HCT116 (cell line): ENCODE measurements around the gene PANK4. TPM values are rescaled to one million over a fixed set of nuclear protein-coding genes. Genes with fewer than 3 reads are reported as not detected.

Experiments used
- ATAC-seq: fragments of 200-7000 bp; cut with Tn5 transposase; 2 replicates; pipeline ENCODE4 v1.9.1; 2020; ENCODE audit warnings: mild to moderate bottlenecking, moderate library complexity
- BruUV-seq: library from RNA; stranded (reverse); fragments of 400-500 nt; replicated peaks from 2 replicates; lab custom pipeline; 2021; lab: Mats Ljungman, UMichigan
- CTCF ChIA-PET: fragments of 300-600 bp; sonication (Branson Sonifier 250); formaldehyde crosslinking; loops from one replicate; lab custom pipeline; 2021; ENCODE audit warnings: antibody characterized with exemption; lab: Charles Lee
- POLR2A ChIA-PET: fragments of 300-600, 350-600 bp; sonication (Branson Sonifier 250); formaldehyde crosslinking; loops from one replicate; lab custom pipeline; 2021; ENCODE audit warnings: antibody characterized with exemption; lab: Charles Lee
- RAD21 ChIA-PET, 2 experiments: fragments of 300-600 bp; sonication (Branson Sonifier 250); formaldehyde crosslinking; loops; one replicate each; lab custom pipeline; 2023; ENCODE audit warnings: low total read pairs in 2 of 2; ENCODE audit not compliant: uncharacterized antibody in 2 of 2, unreplicated experiment in 2 of 2, low non-redundant PET in 1 of 2; lab: Charles Lee
- DNase-seq: peaks from one replicate; pipeline ENCODE4 v3.0.0-alpha.2; 2010; ENCODE audit warnings: low read depth, low spot score
- H2AFZ ChIP-seq: fragments of 200-600 bp; shearing (Covaris generic), sonication (generic); 2 replicates; pipeline ENCODE4 v1.6.1; 2017; ENCODE audit warnings: low read depth, mixed run types, mixed read lengths, antibody characterized with exemption, low read length; ENCODE audit not compliant: poor library complexity, severe bottlenecking
- H3K27ac ChIP-seq: 2 replicates; pipeline ENCODE4 v1.5.1; 2012; ENCODE audit warnings: low read depth, low read length
- H3K27me3 ChIP-seq: fragments of 200-600 bp; sonication (generic); 2 replicates; pipeline ENCODE4 v1.6.1; 2016; ENCODE audit warnings: mixed run types, low read length, mixed read lengths; ENCODE audit not compliant: insufficient read depth
- H3K36me3 ChIP-seq, 2 experiments: fragments of 200-500 bp in 1 of 2; fragments of 200-600 bp in 1 of 2; sonication (Bioruptor generic) in 1 of 2; sonication (generic) in 1 of 2; 2 replicates each; pipeline versions ENCODE4 v1.5.1 to v1.6.1; 2014 to 2016; ENCODE audit warnings: low read length in 2 of 2, inconsistent platforms in 1 of 2, mixed read lengths in 1 of 2, mixed run types in 1 of 2; ENCODE audit not compliant: insufficient read depth in 2 of 2, control insufficient read depth in 1 of 2
- H3K4me1 ChIP-seq, 2 experiments: fragments of 200-600 bp in 1 of 2; sonication (generic) in 1 of 2; 2 replicates each; pipeline versions ENCODE4 v1.5.1 to v1.6.1; 2012 to 2017; ENCODE audit warnings: low read length in 2 of 2, inconsistent platforms in 1 of 2, mild to moderate bottlenecking in 1 of 2, mixed read lengths in 1 of 2, mixed run types in 1 of 2, moderate library complexity in 1 of 2; ENCODE audit not compliant: insufficient read depth in 2 of 2, control insufficient read depth in 1 of 2
- H3K4me2 ChIP-seq: fragments of 200-600 bp; sonication (generic); 2 replicates; pipeline ENCODE4 v1.6.1; 2017; ENCODE audit warnings: mixed run types, low read length, mixed read lengths
- H3K4me3 ChIP-seq, 2 experiments: fragments of 200-600 bp in 1 of 2; sonication (generic) in 1 of 2; replicated peaks in 1 of 2; 2 replicates each; pipeline ENCODE4 v1.5.1; 2011 to 2016; ENCODE audit warnings: low read length in 2 of 2, control low read depth in 1 of 2, low read depth in 1 of 2, mild to moderate bottlenecking in 1 of 2, mixed read lengths in 1 of 2, mixed run types in 1 of 2
- H3K79me2 ChIP-seq: fragments of 200-600 bp; sonication (generic); 2 replicates; pipeline ENCODE4 v1.6.1; 2017; ENCODE audit warnings: mild to moderate bottlenecking, mixed run types, low read length, moderate library complexity, mixed read lengths; ENCODE audit not compliant: insufficient read depth
- H3K9ac ChIP-seq: fragments of 200-600 bp; sonication (generic); 2 replicates; pipeline ENCODE4 v1.6.1; 2016; ENCODE audit warnings: low read length, mixed read lengths
- H3K9me2 ChIP-seq: fragments of 200-600 bp; sonication (generic), shearing (Covaris generic); 2 replicates; pipeline ENCODE4 v1.6.1; 2017; ENCODE audit warnings: mixed run types, mild to moderate bottlenecking, moderate library complexity; ENCODE audit not compliant: insufficient read depth
- H3K9me3 ChIP-seq, 2 experiments: fragments of 200-500 bp in 1 of 2; fragments of 200-600 bp in 1 of 2; sonication (Bioruptor generic) in 1 of 2; sonication (generic) in 1 of 2; 2 replicates each; pipeline ENCODE4 v1.6.1; 2014 to 2017; ENCODE audit warnings: low read length in 2 of 2, mixed read lengths in 2 of 2, inconsistent platforms in 1 of 2, low read depth in 1 of 2, mild to moderate bottlenecking in 1 of 2, mixed run types in 1 of 2, moderate library complexity in 1 of 2; ENCODE audit not compliant: control insufficient read depth in 1 of 2, insufficient read depth in 1 of 2
- H4K20me1 ChIP-seq: fragments of 200-600 bp; sonication (generic), shearing (Covaris generic); 2 replicates; pipeline ENCODE4 v1.6.1; 2017; ENCODE audit warnings: mixed run types, mild to moderate bottlenecking, moderate library complexity; ENCODE audit not compliant: insufficient read depth
- CBX3 ChIP-seq: IDR thresholded peaks from 2 replicates; pipeline ENCODE4 v1.6.1; 2012; ENCODE audit warnings: low read depth
- CEBPB ChIP-seq: IDR thresholded peaks from 2 replicates; pipeline ENCODE4 v1.6.1; 2012; ENCODE audit warnings: low read depth
- EGR1 ChIP-seq: IDR thresholded peaks from 2 replicates; pipeline ENCODE4 v1.6.1; 2012; ENCODE audit warnings: low read depth
- FOSL1 ChIP-seq: IDR thresholded peaks from 2 replicates; pipeline ENCODE4 v1.6.1; 2012; ENCODE audit warnings: low read depth
- POLR2AphosphoS5 ChIP-seq: IDR thresholded peaks from 2 replicates; pipeline ENCODE4 v1.6.1; 2011; ENCODE audit warnings: mild to moderate bottlenecking, low read depth, low read length, moderate library complexity
- RAD21 ChIP-seq: IDR thresholded peaks from 2 replicates; pipeline ENCODE4 v1.6.1; 2012; ENCODE audit warnings: low read depth, mild to moderate bottlenecking
- SIN3A ChIP-seq: IDR thresholded peaks from 2 replicates; pipeline ENCODE4 v1.6.1; 2012; ENCODE audit warnings: low read depth
- SP1 ChIP-seq: IDR thresholded peaks from 2 replicates; pipeline ENCODE4 v1.6.1; 2012; ENCODE audit warnings: low read depth
- SRF ChIP-seq: IDR thresholded peaks from 2 replicates; pipeline ENCODE4 v1.6.1; 2012; ENCODE audit warnings: low read depth
- YY1 ChIP-seq: IDR thresholded peaks from 2 replicates; pipeline ENCODE4 v1.6.1; 2011; ENCODE audit warnings: low read length, low read depth, moderate library complexity, mild to moderate bottlenecking; ENCODE audit not compliant: insufficient replicate concordance; ENCODE audit errors: extremely low read depth
- ZFX ChIP-seq: fragments of 450-650 bp; IDR thresholded peaks from 2 replicates; pipeline ENCODE4 v1.6.1; 2017
- ZNF274 ChIP-seq: fragments of 200-500 bp; sonication (Bioruptor generic); IDR thresholded peaks from 2 replicates; pipeline ENCODE4 v1.6.1; 2014; ENCODE audit warnings: mild to moderate bottlenecking, low read depth, low read length, inconsistent platforms
- intact Hi-C: fragments of 100-400 bp; cut with micrococcal nuclease; formaldehyde crosslinking; loops from 2 replicates; pipeline ENCODE4 v1.10.0; 2022
- total RNA-seq: library from RNA; stranded (reverse); gene quantifications from one replicate; pipeline ENCODE4 v1.2.1, GENCODE V29; 2021; ENCODE audit not compliant: unreplicated experiment
- TF ChIP-seq, protein P1 (sequence below): IDR thresholded peaks from 2 replicates; pipeline ENCODE4 v1.6.1; 2012
- TF ChIP-seq, protein P2 (sequence below): IDR thresholded peaks from 2 replicates; pipeline ENCODE4 v1.6.1; 2011; ENCODE audit warnings: mild to moderate bottlenecking, low read length, moderate library complexity; ENCODE audit not compliant: insufficient replicate concordance; ENCODE audit errors: extremely low read depth
- TF ChIP-seq, protein P3 (sequence below): IDR thresholded peaks from 2 replicates; pipeline ENCODE4 v1.6.1; 2012

The PANK4 gene
- total RNA-seq, 1 experiment from 2014 or later, result 38.5 TPM

DNA sequence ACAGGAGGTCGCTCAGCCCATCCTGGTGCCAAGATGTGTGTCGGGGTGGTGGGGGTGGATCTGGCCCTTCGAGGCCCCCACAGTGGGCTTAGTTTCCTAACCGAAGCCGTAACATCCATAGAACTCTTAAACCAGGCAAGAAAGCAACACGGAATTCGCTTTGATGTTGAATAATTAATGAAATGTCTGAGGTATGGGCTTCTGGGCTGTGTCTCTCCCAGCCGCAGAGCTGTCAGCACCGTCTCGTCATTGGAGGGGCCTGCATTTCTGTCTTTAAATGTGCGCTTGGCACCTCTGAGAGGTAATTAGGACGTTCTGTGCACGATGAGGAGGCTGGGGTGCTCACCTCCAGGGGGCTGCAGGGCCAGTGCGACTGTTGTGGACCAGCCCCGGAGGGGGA lies 63.6 kb downstream of the PANK4 start:
- Histone ChIP-seq H3K4me3 (no peak overlapping the region), H3K27me3 (no peaks in the 10 kb centered on the region), H3K9me2 (no peaks in the 10 kb centered on the region), H3K79me2 (no peaks in the 10 kb centered on the region), H4K20me1 (no peaks in the 10 kb centered on the region), H3K4me1 (peaks cover 3 to 7% of the 10 kb centered on the region in 2 experiments; a peak in 1 of 4 replicates), H3K9ac (no peak overlapping the region), H2AFZ (no peak overlapping the region), H3K36me3 (no peaks in the 10 kb centered on the region), H3K9me3 (no peaks in the 10 kb centered on the region), H3K4me2 (no peak overlapping the region), H3K27ac (no peak overlapping the region)
- no peak for DNase-seq
- ChIA-PET CTCF (no interaction called here), RAD21 (no interaction called here), POLR2A (no interaction called here)
- TF ChIP-seq SRF, result no peak
- no peak for TF ChIP-seq YY1
- no peak for TF ChIP-seq CEBPB
- no peak for TF ChIP-seq RAD21
- no peak for TF ChIP-seq EGR1
- no peak for TF ChIP-seq ZNF274
- no peak for TF ChIP-seq CBX3
- no peak for TF ChIP-seq SIN3A
- TF ChIP-seq, protein P1, sequence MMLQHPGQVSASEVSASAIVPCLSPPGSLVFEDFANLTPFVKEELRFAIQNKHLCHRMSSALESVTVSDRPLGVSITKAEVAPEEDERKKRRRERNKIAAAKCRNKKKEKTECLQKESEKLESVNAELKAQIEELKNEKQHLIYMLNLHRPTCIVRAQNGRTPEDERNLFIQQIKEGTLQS, result no peak
- no peak for TF ChIP-seq SP1
- ATAC-seq, result no peak
- BruUV-seq, result no TSS peak
- intact Hi-C loops, result no loop called here

DNA sequence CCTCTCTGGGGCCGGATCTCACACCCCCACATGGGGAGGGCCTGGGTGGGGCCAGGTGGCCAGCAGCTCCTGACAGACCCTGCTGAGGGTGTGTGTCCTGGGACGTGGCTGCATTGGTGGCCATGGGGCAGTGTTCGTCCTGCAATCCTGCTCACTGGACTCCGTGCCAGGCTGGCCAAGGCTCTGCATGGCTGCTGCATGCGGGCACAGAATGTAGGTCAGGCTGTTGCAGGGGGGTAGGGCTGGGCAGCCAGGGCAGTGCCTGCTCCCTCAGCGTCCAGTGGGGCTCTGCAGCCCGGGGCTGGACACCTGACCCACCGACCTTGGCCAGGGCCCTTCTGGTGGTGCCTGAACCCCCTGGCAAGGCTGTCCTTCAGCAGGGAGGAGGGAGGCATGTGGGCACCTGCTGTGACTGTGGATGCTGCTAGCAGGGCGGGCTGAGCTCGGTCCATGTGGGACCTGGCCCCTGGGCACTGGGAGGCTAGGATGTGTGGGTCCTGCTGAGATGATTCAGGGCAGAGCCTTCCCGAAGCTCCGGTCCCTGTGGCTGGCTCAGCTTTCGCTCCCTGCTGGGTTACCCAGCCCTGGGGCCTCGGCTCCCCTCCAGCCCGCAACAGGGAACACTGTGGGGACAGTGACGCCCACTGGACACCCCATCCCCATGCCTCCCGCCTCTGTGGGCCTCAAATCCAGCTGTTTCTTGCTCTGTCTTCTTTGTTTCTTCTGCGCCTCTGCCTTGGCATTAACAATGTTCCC lies 65.2 kb downstream of the PANK4 start:
- intact Hi-C loops, result no loop called here
- ChIA-PET POLR2A (no interaction called here), CTCF (interaction anchor here (1.0 kb wide), 1 partner anchor 86 kb away, joined by 4 read pairs; no protein-coding TSS in a partner anchor), RAD21 (no interaction called here)
- Histone ChIP-seq H3K27me3 (no peaks in the 10 kb centered on the region), H3K4me2 (no peak overlapping the region), H4K20me1 (no peaks in the 10 kb centered on the region), H3K27ac (no peak overlapping the region), H3K9me2 (no peaks in the 10 kb centered on the region), H3K4me3 (no peak overlapping the region), H2AFZ (no peak overlapping the region), H3K9me3 (no peaks in the 10 kb centered on the region), H3K4me1 (no peaks in the 10 kb centered on the region), H3K36me3 (no peaks in the 10 kb centered on the region), H3K9ac (no peak overlapping the region), H3K79me2 (no peaks in the 10 kb centered on the region)
- TF ChIP-seq SIN3A (no peak), SP1 (no peak), POLR2AphosphoS5 (no peak), ZNF274 (no peak), YY1 (no peak), FOSL1 (no peak), ZFX (no peak), RAD21 (no peak)
- TF ChIP-seq, protein P2, sequence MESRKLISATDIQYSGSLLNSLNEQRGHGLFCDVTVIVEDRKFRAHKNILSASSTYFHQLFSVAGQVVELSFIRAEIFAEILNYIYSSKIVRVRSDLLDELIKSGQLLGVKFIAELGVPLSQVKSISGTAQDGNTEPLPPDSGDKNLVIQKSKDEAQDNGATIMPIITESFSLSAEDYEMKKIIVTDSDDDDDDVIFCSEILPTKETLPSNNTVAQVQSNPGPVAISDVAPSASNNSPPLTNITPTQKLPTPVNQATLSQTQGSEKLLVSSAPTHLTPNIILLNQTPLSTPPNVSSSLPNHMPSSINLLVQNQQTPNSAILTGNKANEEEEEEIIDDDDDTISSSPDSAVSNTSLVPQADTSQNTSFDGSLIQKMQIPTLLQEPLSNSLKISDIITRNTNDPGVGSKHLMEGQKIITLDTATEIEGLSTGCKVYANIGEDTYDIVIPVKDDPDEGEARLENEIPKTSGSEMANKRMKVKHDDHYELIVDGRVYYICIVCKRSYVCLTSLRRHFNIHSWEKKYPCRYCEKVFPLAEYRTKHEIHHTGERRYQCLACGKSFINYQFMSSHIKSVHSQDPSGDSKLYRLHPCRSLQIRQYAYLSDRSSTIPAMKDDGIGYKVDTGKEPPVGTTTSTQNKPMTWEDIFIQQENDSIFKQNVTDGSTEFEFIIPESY, result no peak
- TF ChIP-seq, protein P3, sequence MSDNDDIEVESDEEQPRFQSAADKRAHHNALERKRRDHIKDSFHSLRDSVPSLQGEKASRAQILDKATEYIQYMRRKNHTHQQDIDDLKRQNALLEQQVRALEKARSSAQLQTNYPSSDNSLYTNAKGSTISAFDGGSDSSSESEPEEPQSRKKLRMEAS, result no peak
- no TSS peak for BruUV-seq
- ATAC-seq, result no peak
- no peak for DNase-seq
